Measurements from ENCODE around the gene GAS6. TPM values are rescaled to one million over a fixed set of nuclear protein-coding genes. Genes with fewer than 3 reads are reported as not detected.

Gene GAS6
- total RNA-seq, 1 experiment from 2014 or later, result 20.9 TPM

GRCh38 chr13:113877149-113877990 is 13.5 kb upstream of the GAS6 start:
- no peak for DNase-seq
- Histone ChIP-seq H3K27ac (ENCODE audit: low read length) (no peak overlapping the region), H3F3A (ENCODE audit: low read length, unreplicated experiment) (no peaks in the 10 kb centered on the region), H3K36me3 (ENCODE audit: low read depth, low read length) (no peaks in the 10 kb centered on the region), H3K4me2 (ENCODE audit: low read length) (no peak overlapping the region), H3K79me2 (ENCODE audit: low read length) (no peaks in the 10 kb centered on the region), H3K9me2 (replicated peaks; ENCODE audit: low read length) (no peaks in the 10 kb centered on the region), H3K4me3 (ENCODE audit: low read length) (no peak overlapping the region), H3K9me3 (ENCODE audit: low read length) (no peaks in the 10 kb centered on the region), H2AFZ (ENCODE audit: low read length) (no peak overlapping the region), H3K4me1 (ENCODE audit: insufficient read depth, low read length) (no peaks in the 10 kb centered on the region), H3K27me3 (ENCODE audit: low read length) (no peaks in the 10 kb centered on the region), H4K20me1 (ENCODE audit: low read length) (no peaks in the 10 kb centered on the region), H3K9ac (ENCODE audit: low read length) (no peak overlapping the region)
- ChIA-PET CTCF (no interaction called here), POLR2A (ENCODE audit: unreplicated experiment) (no interaction called here)
- BruUV-seq (replicated peaks), result no TSS peak
- TF ChIP-seq, protein P1, sequence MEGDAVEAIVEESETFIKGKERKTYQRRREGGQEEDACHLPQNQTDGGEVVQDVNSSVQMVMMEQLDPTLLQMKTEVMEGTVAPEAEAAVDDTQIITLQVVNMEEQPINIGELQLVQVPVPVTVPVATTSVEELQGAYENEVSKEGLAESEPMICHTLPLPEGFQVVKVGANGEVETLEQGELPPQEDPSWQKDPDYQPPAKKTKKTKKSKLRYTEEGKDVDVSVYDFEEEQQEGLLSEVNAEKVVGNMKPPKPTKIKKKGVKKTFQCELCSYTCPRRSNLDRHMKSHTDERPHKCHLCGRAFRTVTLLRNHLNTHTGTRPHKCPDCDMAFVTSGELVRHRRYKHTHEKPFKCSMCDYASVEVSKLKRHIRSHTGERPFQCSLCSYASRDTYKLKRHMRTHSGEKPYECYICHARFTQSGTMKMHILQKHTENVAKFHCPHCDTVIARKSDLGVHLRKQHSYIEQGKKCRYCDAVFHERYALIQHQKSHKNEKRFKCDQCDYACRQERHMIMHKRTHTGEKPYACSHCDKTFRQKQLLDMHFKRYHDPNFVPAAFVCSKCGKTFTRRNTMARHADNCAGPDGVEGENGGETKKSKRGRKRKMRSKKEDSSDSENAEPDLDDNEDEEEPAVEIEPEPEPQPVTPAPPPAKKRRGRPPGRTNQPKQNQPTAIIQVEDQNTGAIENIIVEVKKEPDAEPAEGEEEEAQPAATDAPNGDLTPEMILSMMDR (conservative IDR thresholded peaks at IDR 0.05; ENCODE audit: low read depth, low read length), result no peak
- TF ChIP-seq EZH2phosphoT487 (IDR thresholded peaks at IDR 0.05; ENCODE audit: borderline replicate concordance, low read length), result no peak
- no peak for ATAC-seq
- intact Hi-C loops (cut with micrococcal nuclease), result no loop called here

- Histone ChIP-seq H3K79me2 (ENCODE audit: low read length) (no peaks in the 10 kb centered on the region), H3K9me3 (ENCODE audit: low read length) (no peaks in the 10 kb centered on the region), H3K4me2 (ENCODE audit: low read length) (no peak overlapping the region), H3K9me2 (replicated peaks; ENCODE audit: low read length) (no peaks in the 10 kb centered on the region), H2AFZ (ENCODE audit: low read length) (no peak overlapping the region), H3K4me1 (ENCODE audit: insufficient read depth, low read length) (no peaks in the 10 kb centered on the region), H3K27me3 (ENCODE audit: low read length) (no peaks in the 10 kb centered on the region), H3K36me3 (ENCODE audit: low read depth, low read length) (no peaks in the 10 kb centered on the region), H4K20me1 (ENCODE audit: low read length) (no peaks in the 10 kb centered on the region), H3K9ac (ENCODE audit: low read length) (no peak overlapping the region), H3F3A (ENCODE audit: low read length, unreplicated experiment) (no peaks in the 10 kb centered on the region), H3K27ac (ENCODE audit: low read length) (no peak overlapping the region), H3K4me3 (ENCODE audit: low read length) (no peak overlapping the region)
- CTCF ChIA-PET, result no interaction called here
- ATAC-seq (no peak), DNase-seq (no peak)
- intact Hi-C loops (cut with micrococcal nuclease), result no loop called here
- TF ChIP-seq, protein P1 (conservative IDR thresholded peaks at IDR 0.05; ENCODE audit: low read depth, low read length), result no peak
- TF ChIP-seq EZH2 (IDR thresholded peaks at IDR 0.05; ENCODE audit: low read length, unreplicated experiment) (no peak), EZH2phosphoT487 (IDR thresholded peaks at IDR 0.05; ENCODE audit: borderline replicate concordance, low read length) (no peak)
- POLR2A ChIA-PET (ENCODE audit: unreplicated experiment), result no interaction called here
- BruUV-seq (replicated peaks), result no TSS peak
Measured at GRCh38 chr13:113876346-113877148, 12.7 kb upstream of the GAS6 start.

DNA sequence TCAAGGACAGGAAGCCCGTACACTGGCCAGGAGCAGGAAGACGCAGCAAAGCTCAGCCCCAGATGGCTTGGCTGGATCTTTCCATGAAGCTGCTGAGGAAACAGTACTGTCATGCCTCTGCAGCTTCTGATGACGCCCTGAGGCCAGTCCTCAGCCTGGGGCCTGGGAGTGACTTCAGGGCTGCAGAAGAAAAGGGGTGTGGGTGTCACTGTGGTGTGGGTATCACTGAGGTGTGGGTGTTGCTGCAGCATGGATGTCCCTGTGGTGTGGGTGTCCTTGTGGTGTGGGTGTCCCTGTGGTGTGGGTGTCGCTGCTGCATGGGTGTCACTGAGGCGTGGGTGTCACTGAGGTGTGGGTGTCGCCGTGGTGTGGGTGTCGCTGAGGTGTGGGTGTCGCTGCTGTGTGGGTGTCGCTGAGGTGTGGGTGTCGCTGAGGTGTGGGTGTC is 12.0 kb upstream of the GAS6 start:
- H3K79me2 ChIP-seq (ENCODE audit: low read length), result no peaks in the 10 kb centered on the region
- POLR2A ChIA-PET (ENCODE audit: unreplicated experiment), result no interaction called here

More for the DNA sequence above, 12.0 kb upstream of the GAS6 start:
- no TSS peak for BruUV-seq (replicated peaks)
- no peaks in the 10 kb centered on the region for H3K9me3 ChIP-seq (ENCODE audit: low read length)
- H3K4me1 ChIP-seq (ENCODE audit: insufficient read depth, low read length), result no peaks in the 10 kb centered on the region
- no peak overlapping the region for H2AFZ ChIP-seq (ENCODE audit: low read length)
- intact Hi-C loops (cut with micrococcal nuclease), result no loop called here
- no peak overlapping the region for H3K4me3 ChIP-seq (ENCODE audit: low read length)
- no peaks in the 10 kb centered on the region for H3F3A ChIP-seq (ENCODE audit: low read length, unreplicated experiment)
- ATAC-seq (no peak), DNase-seq (no peak)
- H3K9me2 ChIP-seq (replicated peaks; ENCODE audit: low read length), result no peaks in the 10 kb centered on the region
- CTCF ChIA-PET, result no interaction called here
- no peaks in the 10 kb centered on the region for H4K20me1 ChIP-seq (ENCODE audit: low read length)
- H3K36me3 ChIP-seq (ENCODE audit: low read depth, low read length), result no peaks in the 10 kb centered on the region
- H3K27ac ChIP-seq (ENCODE audit: low read length), result no peak overlapping the region
- H3K9ac ChIP-seq (ENCODE audit: low read length), result no peak overlapping the region
- no peaks in the 10 kb centered on the region for H3K27me3 ChIP-seq (ENCODE audit: low read length)
- no peak overlapping the region for H3K4me2 ChIP-seq (ENCODE audit: low read length)
- TF ChIP-seq EZH2phosphoT487 (IDR thresholded peaks at IDR 0.05; ENCODE audit: borderline replicate concordance, low read length) (no peak), EZH2 (IDR thresholded peaks at IDR 0.05; ENCODE audit: low read length, unreplicated experiment) (no peak)
- TF ChIP-seq, protein P1 (conservative IDR thresholded peaks at IDR 0.05; ENCODE audit: low read depth, low read length), result no peak
